SU-DHL-6 (cell line): ENCODE data around the gene CDKAL1.

Experiments
- CTCF ChIP-seq: fragments of 200-600 bp; sonication (generic); IDR thresholded peaks from one replicate; pipeline ENCODE4 v1.5.1; 2017; ENCODE audit warnings: antibody characterized with exemption, mild to moderate bottlenecking, low read length, moderate library complexity; ENCODE audit not compliant: insufficient read depth, poor library complexity, severe bottlenecking
- EZH2phosphoT487 ChIP-seq: fragments of 200-600 bp; sonication (generic), shearing (Covaris generic); conservative IDR thresholded peaks from 2 replicates; pipeline ENCODE4 v1.6.1; 2018; ENCODE audit warnings: mild to moderate bottlenecking, antibody characterized with exemption, low read length, moderate library complexity, mixed read lengths

- TF ChIP-seq CTCF (no peak), EZH2phosphoT487 (no peak)
These were observed 381.4 kb downstream of the CDKAL1 start for GRCh38 chr6:20915626-20916025.
